ENCODE measurements around the gene TENT4A.

TENT4A gene

DNA sequence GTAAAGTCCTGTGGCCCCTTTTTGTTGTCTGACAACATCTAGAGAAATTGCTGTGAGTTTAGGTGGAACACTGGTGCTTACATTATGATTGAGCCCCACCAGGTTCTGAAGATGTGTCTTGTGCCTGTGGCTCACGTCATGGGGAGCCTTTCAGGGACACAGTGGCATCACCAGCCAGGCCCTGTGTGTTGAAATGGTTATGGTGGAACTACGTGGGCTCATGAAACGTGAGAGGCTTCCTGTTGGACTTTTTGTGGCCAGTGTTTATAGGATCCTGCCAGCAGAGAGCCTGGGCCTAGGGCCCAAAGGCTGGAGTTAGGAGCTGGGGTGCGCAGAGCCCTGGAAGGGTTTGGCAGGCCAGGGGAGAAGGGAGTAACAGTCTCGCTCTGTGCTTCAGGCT, 46.8 kb downstream of the TENT4A start:
- no peak overlapping the region for H3K9ac ChIP-seq (ENCODE audit: low read length)
- no peak overlapping the region for H3K4ac ChIP-seq (ENCODE audit: low read depth in 1 of 2, low read length in 2 of 2)
- H3K23ac ChIP-seq (ENCODE audit: low read length in 2 of 2), result no peak overlapping the region
- peaks cover 12% of the 10 kb centered on the region for H3K79me1 ChIP-seq (replicated peaks; ENCODE audit: low read length, poor library complexity, severe bottlenecking)
- 92% methylated on average over 5 of the region's 5 CpGs for WGBS
- DNase-seq, result no peak
- H2BK15ac ChIP-seq (ENCODE audit: low read depth, poor library complexity, severe bottlenecking), result no peak overlapping the region
- H2AFZ ChIP-seq (ENCODE audit: low read depth, low read length), result no peak overlapping the region
- H3K27me3 ChIP-seq (ENCODE audit: control insufficient read depth in 1 of 2, insufficient read depth in 1 of 2, low read length in 2 of 2), result no peaks in the 10 kb centered on the region
- H3K27ac ChIP-seq (ENCODE audit: low read length, poor library complexity, severe bottlenecking), result peak overlapping the region; percentile 29
- no peak overlapping the region for H3K4me3 ChIP-seq (ENCODE audit: insufficient read depth in 1 of 2, low read depth in 1 of 2, low read length in 2 of 2)
- no peak overlapping the region for H3K14ac ChIP-seq (ENCODE audit: low read length in 2 of 2)
- H3K36me3 ChIP-seq (ENCODE audit: control insufficient read depth in 1 of 2, insufficient read depth in 2 of 2, low read depth in 1 of 2, low read length in 2 of 2), result peaks cover 39 to 52% of the 10 kb centered on the region in 2 experiments
- peak overlapping the region; percentile 70 for H2AK5ac ChIP-seq (ENCODE audit: low read length, severe bottlenecking)
- H2BK120ac ChIP-seq (ENCODE audit: low read depth, low read length), result no peak overlapping the region
- H2BK5ac ChIP-seq (ENCODE audit: low read depth, low read length, poor library complexity, severe bottlenecking), result no peak overlapping the region
- no peak overlapping the region for H4K91ac ChIP-seq (ENCODE audit: low read length)
- H3K4me2 ChIP-seq (ENCODE audit: low read length, poor library complexity, severe bottlenecking), result no peak overlapping the region
- no peak overlapping the region for H2BK12ac ChIP-seq (ENCODE audit: low read length in 2 of 2)
- peaks cover 16% of the 10 kb centered on the region for H3K4me1 ChIP-seq (ENCODE audit: control insufficient read depth, insufficient read depth, low read depth, low read length)
- no peaks in the 10 kb centered on the region for H3K9me3 ChIP-seq (ENCODE audit: control insufficient read depth, low read length)
- H3K18ac ChIP-seq (ENCODE audit: low read depth in 1 of 2, low read length in 2 of 2), result no peak overlapping the region
- H4K8ac ChIP-seq (ENCODE audit: low read length), result no peak overlapping the region

DNA sequence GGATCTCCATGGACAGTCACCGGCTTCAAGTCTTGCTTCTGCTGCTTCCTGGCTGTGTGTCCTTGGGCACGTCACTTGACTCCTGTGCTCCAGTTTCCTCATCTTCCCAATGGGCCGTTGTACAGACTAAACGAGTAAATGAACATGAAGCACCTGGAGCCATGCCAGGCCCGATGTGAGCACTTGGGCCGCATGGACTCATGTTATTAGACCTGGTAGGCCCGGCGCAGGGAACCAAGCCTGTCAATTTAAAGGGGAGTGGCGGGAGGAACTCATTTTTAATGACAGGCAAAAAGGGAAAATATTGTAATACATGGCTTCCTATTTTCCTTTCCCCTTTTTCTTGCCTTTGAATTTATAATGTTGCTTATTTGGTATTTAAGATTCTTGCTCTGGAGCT, 47.5 kb downstream of the TENT4A start:
- no peaks in the 10 kb centered on the region for H3K9me3 ChIP-seq (ENCODE audit: control insufficient read depth, low read length)
- H3K18ac ChIP-seq (ENCODE audit: low read depth in 1 of 2, low read length in 2 of 2), result no peak overlapping the region
- H3K9ac ChIP-seq (ENCODE audit: low read length), result no peak overlapping the region
- no peak overlapping the region for H3K27ac ChIP-seq (ENCODE audit: low read length, poor library complexity, severe bottlenecking)
- no peak for DNase-seq
- H3K4me2 ChIP-seq (ENCODE audit: low read length, poor library complexity, severe bottlenecking), result no peak overlapping the region
- no peaks in the 10 kb centered on the region for H3K27me3 ChIP-seq (ENCODE audit: control insufficient read depth in 1 of 2, insufficient read depth in 1 of 2, low read length in 2 of 2)
- no peak overlapping the region for H3K4ac ChIP-seq (ENCODE audit: low read depth in 1 of 2, low read length in 2 of 2)
- 94% methylated on average over 8 of the region's 9 CpGs for WGBS
- H2BK5ac ChIP-seq (ENCODE audit: low read depth, low read length, poor library complexity, severe bottlenecking), result no peak overlapping the region
- no peak overlapping the region for H4K91ac ChIP-seq (ENCODE audit: low read length)
- H3K14ac ChIP-seq (ENCODE audit: low read length in 2 of 2), result no peak overlapping the region
- no peak overlapping the region for H2BK12ac ChIP-seq (ENCODE audit: low read length in 2 of 2)
- H3K79me1 ChIP-seq (replicated peaks; ENCODE audit: low read length, poor library complexity, severe bottlenecking), result peaks cover 10% of the 10 kb centered on the region
- peaks cover 34 to 45% of the 10 kb centered on the region in 2 experiments for H3K36me3 ChIP-seq (ENCODE audit: control insufficient read depth in 1 of 2, insufficient read depth in 2 of 2, low read depth in 1 of 2, low read length in 2 of 2)
- H3K4me1 ChIP-seq (ENCODE audit: control insufficient read depth, insufficient read depth, low read depth, low read length), result peaks cover 18% of the 10 kb centered on the region
- H4K8ac ChIP-seq (ENCODE audit: low read length), result no peak overlapping the region
- H2AK5ac ChIP-seq (ENCODE audit: low read length, severe bottlenecking), result no peak overlapping the region
- H3K23ac ChIP-seq (ENCODE audit: low read length in 2 of 2), result no peak overlapping the region
- H3K4me3 ChIP-seq (ENCODE audit: insufficient read depth in 1 of 2, low read depth in 1 of 2, low read length in 2 of 2), result no peak overlapping the region
- H2BK15ac ChIP-seq (ENCODE audit: low read depth, poor library complexity, severe bottlenecking), result no peak overlapping the region
- no peak overlapping the region for H2BK120ac ChIP-seq (ENCODE audit: low read depth, low read length)
- no peak overlapping the region for H2AFZ ChIP-seq (ENCODE audit: low read depth, low read length)

DNA sequence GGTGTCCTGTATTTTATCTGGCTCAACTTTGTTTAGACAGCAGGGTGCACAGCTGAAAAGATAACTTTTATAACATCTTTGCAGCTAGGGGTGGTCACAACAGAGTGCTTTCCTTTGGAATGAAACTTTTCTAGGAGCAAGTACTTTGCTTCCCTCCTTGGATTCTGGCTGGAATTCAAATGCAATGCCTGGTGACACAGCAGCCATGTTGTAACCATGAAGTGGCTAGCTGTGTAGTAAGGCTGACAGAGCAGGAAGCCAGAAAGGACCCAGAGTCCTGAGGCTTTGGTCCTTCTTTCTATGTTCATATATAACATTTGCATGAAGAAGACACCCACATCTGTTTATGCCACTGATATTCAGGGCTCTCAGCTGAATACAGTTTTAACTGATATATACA, 48.1 kb downstream of the TENT4A start:
- H3K27me3 ChIP-seq (ENCODE audit: control insufficient read depth in 1 of 2, insufficient read depth in 1 of 2, low read length in 2 of 2), result no peaks in the 10 kb centered on the region
- no peak overlapping the region for H2BK5ac ChIP-seq (ENCODE audit: low read depth, low read length, poor library complexity, severe bottlenecking)
- no peak overlapping the region for H3K9ac ChIP-seq (ENCODE audit: low read length)
- H3K27ac ChIP-seq (ENCODE audit: low read length, poor library complexity, severe bottlenecking), result no peak overlapping the region
- H2BK120ac ChIP-seq (ENCODE audit: low read depth, low read length), result no peak overlapping the region
- peaks cover 28 to 38% of the 10 kb centered on the region in 2 experiments for H3K36me3 ChIP-seq (ENCODE audit: control insufficient read depth in 1 of 2, insufficient read depth in 2 of 2, low read depth in 1 of 2, low read length in 2 of 2)
- H3K4me2 ChIP-seq (ENCODE audit: low read length, poor library complexity, severe bottlenecking), result no peak overlapping the region
- no peak overlapping the region for H2AFZ ChIP-seq (ENCODE audit: low read depth, low read length)
- H3K9me3 ChIP-seq (ENCODE audit: control insufficient read depth, low read length), result no peaks in the 10 kb centered on the region
- no peak overlapping the region for H3K23ac ChIP-seq (ENCODE audit: low read length in 2 of 2)
- H3K4me3 ChIP-seq (ENCODE audit: insufficient read depth in 1 of 2, low read depth in 1 of 2, low read length in 2 of 2), result no peak overlapping the region
- no peak overlapping the region for H4K8ac ChIP-seq (ENCODE audit: low read length)
- no peak for DNase-seq
- H3K14ac ChIP-seq (ENCODE audit: low read length in 2 of 2), result no peak overlapping the region
- H3K4ac ChIP-seq (ENCODE audit: low read depth in 1 of 2, low read length in 2 of 2), result no peak overlapping the region
- H4K91ac ChIP-seq (ENCODE audit: low read length), result no peak overlapping the region
- H2BK15ac ChIP-seq (ENCODE audit: low read depth, poor library complexity, severe bottlenecking), result no peak overlapping the region
- peaks cover 9% of the 10 kb centered on the region for H3K79me1 ChIP-seq (replicated peaks; ENCODE audit: low read length, poor library complexity, severe bottlenecking)
- H3K4me1 ChIP-seq (ENCODE audit: control insufficient read depth, insufficient read depth, low read depth, low read length), result peaks cover 24% of the 10 kb centered on the region
- no peak overlapping the region for H3K18ac ChIP-seq (ENCODE audit: low read depth in 1 of 2, low read length in 2 of 2)
- H2AK5ac ChIP-seq (ENCODE audit: low read length, severe bottlenecking), result no peak overlapping the region
- no peak overlapping the region for H2BK12ac ChIP-seq (ENCODE audit: low read length in 2 of 2)

DNA sequence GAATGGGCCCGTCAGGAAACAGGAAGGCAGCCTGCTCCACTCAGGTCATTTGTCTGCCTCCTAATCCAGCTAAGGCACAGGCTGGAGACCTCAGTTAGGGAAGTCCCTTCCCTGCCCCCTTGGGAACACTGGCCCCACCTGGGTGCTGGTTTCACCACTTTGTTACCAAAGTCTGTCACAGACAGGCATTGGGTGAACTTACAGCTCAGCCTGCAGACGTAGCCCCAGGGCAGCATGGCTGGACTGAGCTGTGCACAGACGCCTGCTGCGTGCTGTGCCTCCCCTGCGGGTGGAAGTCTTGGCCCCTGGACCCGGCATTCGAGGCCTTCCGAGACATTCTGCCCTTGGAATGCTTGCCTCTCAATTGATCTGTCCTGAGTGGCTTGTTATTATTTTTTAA, 48.9 kb downstream of the TENT4A start:
- Histone ChIP-seq H3K14ac (ENCODE audit: low read length in 2 of 2) (no peak overlapping the region), H2BK120ac (ENCODE audit: low read depth, low read length) (no peak overlapping the region), H3K79me1 (replicated peaks; ENCODE audit: low read length, poor library complexity, severe bottlenecking) (peaks cover 9% of the 10 kb centered on the region), H2AK5ac (ENCODE audit: low read length, severe bottlenecking) (no peak overlapping the region), H3K4ac (ENCODE audit: low read depth in 1 of 2, low read length in 2 of 2) (peak overlapping the region in 1 of 2 experiments; percentile 41), H3K4me1 (ENCODE audit: control insufficient read depth, insufficient read depth, low read depth, low read length) (peaks cover 30% of the 10 kb centered on the region), H3K27ac (ENCODE audit: low read length, poor library complexity, severe bottlenecking) (no peak overlapping the region), H3K36me3 (ENCODE audit: control insufficient read depth in 1 of 2, insufficient read depth in 2 of 2, low read depth in 1 of 2, low read length in 2 of 2) (peaks cover 24 to 31% of the 10 kb centered on the region in 2 experiments), H2BK15ac (ENCODE audit: low read depth, poor library complexity, severe bottlenecking) (no peak overlapping the region), H3K9me3 (ENCODE audit: control insufficient read depth, low read length) (no peaks in the 10 kb centered on the region), H3K9ac (ENCODE audit: low read length) (no peak overlapping the region), H3K4me3 (ENCODE audit: insufficient read depth in 1 of 2, low read depth in 1 of 2, low read length in 2 of 2) (no peak overlapping the region), H4K8ac (ENCODE audit: low read length) (no peak overlapping the region), H3K4me2 (ENCODE audit: low read length, poor library complexity, severe bottlenecking) (no peak overlapping the region), H3K27me3 (ENCODE audit: control insufficient read depth in 1 of 2, insufficient read depth in 1 of 2, low read length in 2 of 2) (no peaks in the 10 kb centered on the region), H2AFZ (ENCODE audit: low read depth, low read length) (no peak overlapping the region), H4K91ac (ENCODE audit: low read length) (no peak overlapping the region), H3K23ac (ENCODE audit: low read length in 2 of 2) (no peak overlapping the region), H2BK5ac (ENCODE audit: low read depth, low read length, poor library complexity, severe bottlenecking) (no peak overlapping the region), H2BK12ac (ENCODE audit: low read length in 2 of 2) (no peak overlapping the region), H3K18ac (ENCODE audit: low read depth in 1 of 2, low read length in 2 of 2) (no peak overlapping the region)
- WGBS, result 97% methylated on average over 8 of the region's 8 CpGs
- no peak for DNase-seq
